NOMO-1 treated with dmso at 0.1 percent for 144 hours (cell line): ENCODE results near the gene C16orf92.

Source experiments
- DNase-seq: peaks from one replicate; lab custom pipeline; 2025; ENCODE audit not compliant: unreplicated experiment; lab: John Stamatoyannopoulos, UW

C16orf92 gene

DNA sequence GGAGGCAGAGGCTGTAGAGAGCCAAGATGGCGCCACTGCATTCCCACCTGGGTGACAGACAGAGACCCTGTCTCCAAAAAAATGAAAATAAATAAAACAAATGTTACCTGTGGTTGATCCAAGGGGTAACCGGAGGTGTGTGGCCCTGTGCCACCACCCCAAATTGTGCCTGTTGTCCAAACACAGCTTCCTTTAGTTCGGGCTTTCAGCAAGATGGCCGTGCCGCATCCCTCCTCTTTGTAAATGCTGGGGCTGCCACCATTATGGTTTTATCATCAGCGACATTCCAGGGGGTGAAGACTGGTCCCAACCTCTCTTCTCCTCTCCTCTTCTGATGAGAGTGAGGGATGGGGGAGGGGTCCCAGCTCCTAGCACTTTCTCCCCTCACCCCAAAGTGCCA, at the start of gene C16orf92:
Gene C16orf92, plus strand, starts transcription at position 312 of the 400 bp plus-strand sequence. CDS start 143 bp downstream, outside the sequence.
- no peak for DNase-seq

GRCh38 chr16:29973384-29974246, 49.4 kb upstream of the C16orf92 start, which contains the start of gene TAOK2:
TAOK2 (plus strand) TSS chr16:29973868; CDS start chr16:29977773, 3,905 bp downstream.
- DNase-seq: peak; percentile 99

- no peak for DNase-seq
Measured at GRCh38 chr16:29974291-29975133, 48.5 kb upstream of the C16orf92 start.

DNA sequence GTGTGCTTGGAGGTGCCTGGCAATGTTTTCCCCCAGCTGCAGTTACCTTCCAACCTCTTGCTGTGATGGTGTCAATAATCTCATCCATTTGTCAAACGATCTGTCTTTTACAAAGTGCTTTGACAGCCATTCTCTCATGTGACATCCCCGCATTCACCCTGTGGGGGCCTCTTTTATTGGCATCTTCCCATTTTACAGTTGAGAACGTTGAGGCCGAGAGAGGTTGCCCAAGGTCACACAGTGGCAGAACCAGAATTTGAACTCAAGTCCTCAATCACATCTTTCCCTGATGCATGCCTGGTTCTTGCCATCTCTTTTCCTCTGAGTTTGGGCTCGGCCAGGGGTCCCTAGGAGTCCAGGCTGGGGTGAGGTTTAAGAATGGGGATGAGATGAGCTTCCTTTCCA, 47.9 kb upstream of the C16orf92 start:
- DNase-seq: no peak

GRCh38 chr16:29975811-29976511, 47.0 kb upstream of the C16orf92 start:
- no peak for DNase-seq

DNA sequence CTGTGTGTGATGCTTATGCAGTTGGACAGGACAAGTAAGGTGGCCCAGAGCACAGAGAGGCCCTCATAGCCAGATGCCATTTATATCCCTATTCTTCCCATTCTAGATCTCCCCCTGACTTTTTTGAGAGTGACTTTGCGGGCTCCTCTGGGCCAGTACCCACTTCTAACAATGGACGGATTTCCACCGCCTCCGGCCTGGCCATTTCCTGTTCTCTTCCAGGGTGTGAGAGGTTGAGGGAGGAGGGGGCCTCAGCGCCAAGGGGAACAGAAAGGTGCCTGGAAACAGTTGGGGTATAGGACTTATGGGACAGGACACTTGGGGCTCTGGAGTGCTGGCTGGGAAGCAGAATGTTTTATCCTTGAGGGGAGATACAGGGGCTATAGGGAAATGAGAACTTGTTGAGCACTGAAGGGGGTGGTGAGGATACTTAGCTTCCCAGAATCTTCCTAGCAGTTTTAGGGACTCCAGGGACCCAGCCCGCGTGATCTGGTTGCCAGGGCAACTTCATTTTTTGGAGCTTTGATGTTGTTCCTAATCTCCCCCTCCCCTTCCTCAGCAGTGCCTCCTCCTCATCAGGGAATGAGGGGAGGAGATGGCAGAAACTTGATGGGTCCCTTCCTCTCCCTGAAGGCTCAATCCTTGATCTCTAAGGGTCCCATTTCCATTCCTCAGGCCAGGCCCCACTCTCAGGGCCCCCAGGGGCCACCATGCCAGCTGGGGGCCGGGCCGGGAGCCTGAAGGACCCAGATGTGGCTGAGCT, 45.8 kb upstream of the C16orf92 start:
- DNase-seq: no peak

- DNase-seq: no peak
Measured at GRCh38 chr16:29978081-29978480, 44.9 kb upstream of the C16orf92 start.

GRCh38 chr16:29978564-29979270, 44.3 kb upstream of the C16orf92 start:
- DNase-seq: no peak

DNA sequence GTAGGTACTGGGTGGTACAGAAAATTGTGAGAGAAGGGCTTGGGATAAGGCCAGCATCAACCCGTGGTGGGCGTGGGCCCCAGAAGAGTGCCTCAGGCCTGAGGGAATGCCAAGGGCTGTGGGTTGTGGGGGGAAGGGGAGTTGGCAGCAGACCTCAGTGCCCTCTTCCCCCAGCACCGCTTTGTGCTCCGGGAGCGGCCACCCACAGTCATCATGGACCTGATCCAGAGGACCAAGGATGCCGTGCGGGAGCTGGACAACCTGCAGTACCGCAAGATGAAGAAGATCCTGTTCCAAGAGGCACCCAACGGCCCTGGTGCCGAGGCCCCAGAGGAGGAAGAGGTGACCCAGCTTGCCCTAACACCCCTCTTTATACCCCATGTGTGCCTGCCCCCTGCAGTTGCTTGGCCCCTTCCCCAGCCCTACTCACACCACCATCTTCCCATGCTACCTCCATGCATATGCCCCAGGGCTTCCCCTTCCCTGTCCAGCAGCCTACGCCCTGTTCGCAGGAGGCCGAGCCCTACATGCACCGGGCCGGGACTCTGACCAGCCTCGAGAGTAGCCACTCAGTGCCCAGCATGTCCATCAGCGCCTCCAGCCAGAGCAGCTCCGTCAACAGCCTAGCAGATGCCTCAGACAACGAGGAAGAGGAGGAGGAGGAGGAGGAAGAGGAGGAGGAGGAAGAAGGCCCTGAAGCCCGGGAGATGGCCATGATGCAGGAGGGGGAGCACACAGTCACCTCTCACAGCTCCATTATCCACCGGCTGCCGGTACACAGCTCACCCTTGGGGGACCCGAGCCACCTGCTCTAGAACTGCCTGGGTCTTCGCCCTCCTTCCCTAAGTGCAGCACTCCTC, 40.2 kb upstream of the C16orf92 start:
- no peak for DNase-seq

GRCh38 chr16:29983420-29984136, 39.4 kb upstream of the C16orf92 start:
- DNase-seq: no peak

GRCh38 chr16:29984137-29984763, 38.7 kb upstream of the C16orf92 start:
- no peak for DNase-seq

- DNase-seq: no peak
Measured at GRCh38 chr16:29984764-29985147, 38.2 kb upstream of the C16orf92 start.

DNA sequence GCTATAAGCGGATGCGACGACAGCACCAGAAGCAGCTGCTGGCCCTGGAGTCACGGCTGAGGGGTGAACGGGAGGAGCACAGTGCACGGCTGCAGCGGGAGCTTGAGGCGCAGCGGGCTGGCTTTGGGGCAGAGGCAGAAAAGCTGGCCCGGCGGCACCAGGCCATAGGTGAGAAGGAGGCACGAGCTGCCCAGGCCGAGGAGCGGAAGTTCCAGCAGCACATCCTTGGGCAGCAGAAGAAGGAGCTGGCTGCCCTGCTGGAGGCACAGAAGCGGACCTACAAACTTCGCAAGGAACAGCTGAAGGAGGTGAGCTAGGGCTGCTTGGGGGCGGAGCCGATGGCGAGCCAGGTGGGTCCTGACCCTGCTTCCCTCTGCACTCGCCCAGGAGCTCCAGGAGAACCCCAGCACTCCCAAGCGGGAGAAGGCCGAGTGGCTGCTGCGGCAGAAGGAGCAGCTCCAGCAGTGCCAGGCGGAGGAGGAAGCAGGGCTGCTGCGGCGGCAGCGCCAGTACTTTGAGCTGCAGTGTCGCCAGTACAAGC, 37.7 kb upstream of the C16orf92 start:
- no peak for DNase-seq

GRCh38 chr16:29986231-29986630, 36.8 kb upstream of the C16orf92 start:
- no peak for DNase-seq

GRCh38 chr16:29986931-29987330, 36.1 kb upstream of the C16orf92 start:
- DNase-seq: no peak

DNA sequence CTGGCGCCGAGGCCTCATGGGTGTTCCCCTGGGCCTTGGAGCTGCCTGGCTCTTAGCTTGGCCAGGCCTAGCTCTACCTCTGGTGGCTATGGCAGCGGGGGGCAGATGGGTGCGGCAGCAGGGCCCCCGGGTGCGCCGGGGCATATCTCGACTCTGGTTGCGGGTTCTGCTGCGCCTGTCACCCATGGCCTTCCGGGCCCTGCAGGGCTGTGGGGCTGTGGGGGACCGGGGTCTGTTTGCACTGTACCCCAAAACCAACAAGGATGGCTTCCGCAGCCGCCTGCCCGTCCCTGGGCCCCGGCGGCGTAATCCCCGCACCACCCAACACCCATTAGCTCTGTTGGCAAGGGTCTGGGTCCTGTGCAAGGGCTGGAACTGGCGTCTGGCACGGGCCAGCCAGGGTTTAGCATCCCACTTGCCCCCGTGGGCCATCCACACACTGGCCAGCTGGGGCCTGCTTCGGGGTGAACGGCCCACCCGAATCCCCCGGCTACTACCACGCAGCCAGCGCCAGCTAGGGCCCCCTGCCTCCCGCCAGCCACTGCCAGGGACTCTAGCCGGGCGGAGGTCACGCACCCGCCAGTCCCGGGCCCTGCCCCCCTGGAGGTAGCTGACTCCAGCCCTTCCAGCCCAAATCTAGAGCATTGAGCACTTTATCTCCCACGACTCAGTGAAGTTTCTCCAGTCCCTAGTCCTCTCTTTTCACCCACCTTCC, 35.5 kb upstream of the C16orf92 start:
- no peak for DNase-seq
